Lung (tissue), 12 donors: ENCODE results near the gene BCAS3. TPM values are rescaled to one million over a fixed set of nuclear protein-coding genes. Genes with fewer than 3 reads are reported as not detected.
A peak's percentile ranks its signal among the peaks of the same experiment; 100 is the strongest.

Experiments used
- ATAC-seq: fragments of 200-7000 bp; cut with Tn5 transposase; one replicate; pipeline ENCODE4 v1.9.1; 2020; ENCODE audit warnings: moderate number of reproducible peaks; ENCODE audit not compliant: insufficient read depth, low FRiP score
- DNase-seq, 3 donors: peaks; one replicate each; pipeline ENCODE4 v3.0.0-alpha.2; 2013 to 2017
- H3K27ac ChIP-seq, 2 donors: one replicate each; pipeline ENCODE4 v1.5.1; 2013; ENCODE audit warnings: mild to moderate bottlenecking in 2 of 2, moderate library complexity in 2 of 2, control low read depth in 1 of 2, inconsistent platforms in 1 of 2, low read depth in 1 of 2, low read length in 1 of 2
- H3K27me3 ChIP-seq, 3 donors: one replicate each; pipeline ENCODE4 v1.5.1; 2013; ENCODE audit warnings: low read length in 2 of 3; ENCODE audit not compliant: control insufficient read depth in 3 of 3, insufficient read depth in 3 of 3
- H3K36me3 ChIP-seq, 4 donors: one replicate each; pipeline ENCODE4 v1.5.1; 2013; ENCODE audit warnings: low read length in 4 of 4, mild to moderate bottlenecking in 1 of 4, moderate library complexity in 1 of 4; ENCODE audit not compliant: control insufficient read depth in 4 of 4, insufficient read depth in 4 of 4
- H3K4me1 ChIP-seq, 5 donors: one replicate each; pipeline ENCODE4 v1.5.1; 2013; ENCODE audit warnings: low read length in 5 of 5, mild to moderate bottlenecking in 2 of 5, moderate library complexity in 1 of 5; ENCODE audit not compliant: control insufficient read depth in 5 of 5, insufficient read depth in 5 of 5
- H3K4me3 ChIP-seq: one replicate; pipeline ENCODE4 v1.5.1; 2013; ENCODE audit warnings: mild to moderate bottlenecking, control low read depth, moderate library complexity
- H3K9ac ChIP-seq, 2 donors: one replicate each; pipeline ENCODE4 v1.5.1; 2013; ENCODE audit warnings: low read length in 2 of 2, control low read depth in 1 of 2; ENCODE audit not compliant: insufficient read depth in 1 of 2
- H3K9me3 ChIP-seq, 4 donors: one replicate each; pipeline ENCODE4 v1.5.1; 2013; ENCODE audit warnings: low read length in 3 of 4, mild to moderate bottlenecking in 1 of 4, moderate library complexity in 1 of 4; ENCODE audit not compliant: control insufficient read depth in 4 of 4, insufficient read depth in 3 of 4
- CTCF ChIP-seq: IDR thresholded peaks from 2 replicates; pipeline ENCODE4 v1.5.1; 2012; ENCODE audit warnings: mild to moderate bottlenecking; ENCODE audit errors: control extremely low read depth, extremely low read depth
- WGBS, 2 donors: extraction: QIAGEN DNeasy Blood & Tissue Kit; methylation state at CpG; one replicate each; pipeline ENCODE4 v1.1.7; 2013; 5-methylcytosine and 5-hydroxymethylcytosine counted together
- polyA plus RNA-seq, 2 donors: library from polyadenylated mRNA; stranded (reverse); fragments of 200-250 nt; gene quantifications; one replicate each; pipeline ENCODE4 v1.2.1, GENCODE V29; 2013
- total RNA-seq, 2 donors: library from RNA; depleted of rRNA in 1 of 2; stranded (reverse); fragments of >200 nt in 1 of 2; gene quantifications; one replicate each; pipeline ENCODE4 v1.2.1, GENCODE V29; 2014 to 2021
- donor health status: control.
- donor health status: control.
- donor health status: Bipolar disorder and iron deficiency.
- donor health status: healthy.
- donor health status: DM: yes; HTN: yes; CAD: no.

Gene BCAS3
- total and polyA plus RNA-seq, 4 donors: 4.0 to 101 (median 20.3) TPM

GRCh38 chr17:61328351-61328750 lies 650.7 kb downstream of the BCAS3 start:
- no peaks in the 10 kb centered on the region for H3K9me3 ChIP-seq
- H3K4me1 ChIP-seq: peaks cover 5 to 30% (median 18%) of the 10 kb centered on the region in 5 donors
- DNase-seq (no peak), ATAC-seq (no peak)
- no peak overlapping the region for H3K27ac ChIP-seq
- H3K27me3 ChIP-seq: no peaks in the 10 kb centered on the region
- no peak overlapping the region for H3K9ac ChIP-seq
- H3K4me3 ChIP-seq: no peak overlapping the region
- H3K36me3 ChIP-seq: no peaks in the 10 kb centered on the region
- 95 to 99% methylated on average over 6 of the region's 6 CpGs for WGBS, 2 donors
- no peak for TF ChIP-seq CTCF

GRCh38 chr17:61330174-61331150 lies 652.8 kb downstream of the BCAS3 start:
- WGBS, 2 donors: 89 to 92% methylated on average over 11 of the region's 11 CpGs

DNA sequence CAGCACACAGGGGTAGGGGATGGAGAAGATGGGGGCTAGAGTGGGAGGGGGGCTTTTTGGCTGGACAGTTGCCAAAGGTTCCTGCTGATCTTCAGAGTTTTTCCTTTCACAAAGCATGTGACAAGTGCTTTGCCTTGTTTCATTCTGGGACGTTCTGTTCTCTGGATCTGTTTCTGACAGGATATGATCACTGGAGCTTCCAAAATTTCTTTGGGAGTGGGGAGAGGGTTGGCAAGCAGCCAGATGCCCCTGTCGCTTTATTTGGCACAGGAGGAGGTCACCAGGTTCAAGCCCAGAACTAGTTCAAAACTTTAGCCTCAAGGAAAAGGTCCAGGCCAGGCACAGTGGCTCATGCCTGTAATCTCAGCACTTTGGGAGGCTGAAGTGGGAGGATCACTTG lies 653.5 kb downstream of the BCAS3 start:
- no peak overlapping the region for H3K4me3 ChIP-seq
- no peaks in the 10 kb centered on the region for H3K27me3 ChIP-seq
- no peak for DNase-seq
- no peaks in the 10 kb centered on the region for H3K36me3 ChIP-seq
- ATAC-seq: no peak
- no peaks in the 10 kb centered on the region for H3K9me3 ChIP-seq
- H3K27ac ChIP-seq: peak overlapping the region in 1 of 2 donors; percentile 21
- 40 to 68% methylated on average over 2 of the region's 2 CpGs for WGBS, 2 donors
- no peak overlapping the region for H3K9ac ChIP-seq
- peaks cover 5 to 22% (median 16%) of the 10 kb centered on the region in 5 donors for H3K4me1 ChIP-seq
- TF ChIP-seq CTCF: no peak

More at GRCh38 chr17:61330174-61331150, 652.8 kb downstream of the BCAS3 start:
- Histone ChIP-seq H3K27ac (peak overlapping the region in 1 of 2 donors; percentile 21), H3K27me3 (no peaks in the 10 kb centered on the region), H3K9me3 (no peaks in the 10 kb centered on the region), H3K4me3 (no peak overlapping the region), H3K9ac (no peak overlapping the region), H3K36me3 (no peaks in the 10 kb centered on the region), H3K4me1 (peaks cover 5 to 26% (median 12%) of the 10 kb centered on the region in 5 donors)
- no peak for TF ChIP-seq CTCF
- ATAC-seq (no peak), DNase-seq (no peak)
